Neural progenitor cell (in vitro differentiated cells): ENCODE data around the gene RALB. TPM values are rescaled to one million over a fixed set of nuclear protein-coding genes. Genes with fewer than 3 reads are reported as not detected.
"Not testable (repeated sequence)": the region's sequence is repeated elsewhere in the genome, so short reads cannot be mapped to it uniquely, and the experiment has no call there.

Source experiments
- DNase-seq: peaks from one replicate; pipeline ENCODE4 v3.0.0-alpha.2; 2016; ENCODE audit warnings: low spot score
- H2AFZ ChIP-seq: fragments of 200-600 bp; sonication (generic); replicated peaks from 2 replicates; pipeline ENCODE4 v1.6.1; 2016; ENCODE audit warnings: antibody characterized with exemption
- H3F3A ChIP-seq: fragments of 200-600 bp; sonication (generic); 2 replicates; pipeline ENCODE4 v1.6.1; 2016; ENCODE audit warnings: antibody characterized with exemption, low read depth
- H3K27ac ChIP-seq: fragments of 200-600 bp; sonication (generic); 2 replicates; pipeline ENCODE4 v1.5.1; 2016; ENCODE audit warnings: mild to moderate bottlenecking
- H3K27me3 ChIP-seq: fragments of 200-600 bp; sonication (generic); 2 replicates; pipeline ENCODE4 v1.6.1; 2016; ENCODE audit warnings: mild to moderate bottlenecking, moderate library complexity
- H3K36me3 ChIP-seq: fragments of 200-600 bp; sonication (generic); 2 replicates; pipeline ENCODE4 v1.5.1; 2016
- H3K4me1 ChIP-seq: fragments of 200-600 bp; sonication (generic); 2 replicates; pipeline ENCODE4 v1.6.1; 2016; ENCODE audit warnings: mixed run types
- H3K4me2 ChIP-seq: fragments of 200-600 bp; sonication (generic); 2 replicates; pipeline ENCODE4 v1.6.1; 2016
- H3K4me3 ChIP-seq: fragments of 200-600 bp; sonication (generic); 2 replicates; pipeline ENCODE4 v1.5.1; 2016
- H3K79me2 ChIP-seq: fragments of 200-600 bp; sonication (generic); 2 replicates; pipeline ENCODE4 v1.6.1; 2016; ENCODE audit warnings: low read depth
- H3K9ac ChIP-seq: fragments of 200-600 bp; sonication (generic); 2 replicates; pipeline ENCODE4 v1.6.1; 2016
- H3K9me3 ChIP-seq: fragments of 200-600 bp; sonication (generic); 2 replicates; pipeline ENCODE4 v1.5.1; 2016; ENCODE audit warnings: low read depth
- H4K20me1 ChIP-seq: fragments of 200-600 bp; sonication (generic); 2 replicates; pipeline ENCODE4 v1.6.1; 2016; ENCODE audit warnings: low read depth
- H3K27ac Mint-ChIP-seq: 3 replicates; pipeline ENCODE4 v1.8.0; 2021; ENCODE audit warnings: mixed read lengths
- H3K27me3 Mint-ChIP-seq: 2 replicates; pipeline ENCODE4 v1.8.0; 2022; ENCODE audit warnings: low read depth, mild to moderate bottlenecking, inconsistent platforms, moderate library complexity, mixed read lengths; ENCODE audit not compliant: insufficient read depth
- H3K36me3 Mint-ChIP-seq: 3 replicates; pipeline ENCODE4 v1.8.0; 2021; ENCODE audit warnings: mixed read lengths
- H3K4me1 Mint-ChIP-seq: 3 replicates; pipeline ENCODE4 v1.8.0; 2021; ENCODE audit warnings: mixed read lengths
- H3K4me3 Mint-ChIP-seq: 3 replicates; pipeline ENCODE4 v1.8.0; 2021; ENCODE audit warnings: mild to moderate bottlenecking, moderate library complexity, mixed read lengths
- H3K9me3 Mint-ChIP-seq: 3 replicates; pipeline ENCODE4 v1.8.0; 2020; ENCODE audit warnings: mixed read lengths
- EZH2 ChIP-seq: fragments of 200-600 bp; sonication (generic); IDR thresholded peaks from 2 replicates; pipeline ENCODE4 v1.6.1; 2017; ENCODE audit warnings: antibody characterized with exemption, mild to moderate bottlenecking, moderate library complexity
- EZH2phosphoT487 ChIP-seq: fragments of 200-600 bp; sonication (generic); IDR thresholded peaks from 2 replicates; pipeline ENCODE4 v1.6.1; 2017; ENCODE audit warnings: antibody characterized with exemption
- total RNA-seq: library from RNA; depleted of rRNA; stranded (reverse); fragments of >200 nt; gene quantifications from 2 replicates; pipeline ENCODE4 v1.2.3, GENCODE V29; 2015; ENCODE audit warnings: low replicate concordance
- TF ChIP-seq, protein P1 (sequence below): fragments of 200-600 bp; sonication (generic); IDR thresholded peaks from 2 replicates; pipeline ENCODE4 v1.5.1; 2017; ENCODE audit warnings: antibody characterized with exemption, mild to moderate bottlenecking

The RALB gene
- total RNA-seq, 1 donor from 2014 or later = 79.8 TPM

GRCh38 chr2:120231564-120231973 is 21.1 kb upstream of the RALB start:
- no peak overlapping the region for H3K4me3 Mint-ChIP-seq
- H3K4me2 ChIP-seq = no peak overlapping the region
- H3K9me3 Mint-ChIP-seq = peaks cover 2% of the 10 kb centered on the region
- H4K20me1 ChIP-seq = no peaks in the 10 kb centered on the region
- no peak overlapping the region for H3K4me3 ChIP-seq
- H3K4me1 ChIP-seq = peaks cover 6% of the 10 kb centered on the region
- H3K36me3 ChIP-seq = no peaks in the 10 kb centered on the region
- no peak overlapping the region for H3K9ac ChIP-seq
- no peak overlapping the region for H3K27ac ChIP-seq
- no peak overlapping the region for H2AFZ ChIP-seq
- no peaks in the 10 kb centered on the region for H3F3A ChIP-seq
- H3K27ac Mint-ChIP-seq = no peak overlapping the region
- peaks cover 3% of the 10 kb centered on the region for H3K4me1 Mint-ChIP-seq
- no peaks in the 10 kb centered on the region for H3K36me3 Mint-ChIP-seq
- H3K27me3 Mint-ChIP-seq = peaks cover 12% of the 10 kb centered on the region
- DNase-seq = no peak
- no peaks in the 10 kb centered on the region for H3K27me3 ChIP-seq
- TF ChIP-seq EZH2 = no peak
- TF ChIP-seq, protein P1, sequence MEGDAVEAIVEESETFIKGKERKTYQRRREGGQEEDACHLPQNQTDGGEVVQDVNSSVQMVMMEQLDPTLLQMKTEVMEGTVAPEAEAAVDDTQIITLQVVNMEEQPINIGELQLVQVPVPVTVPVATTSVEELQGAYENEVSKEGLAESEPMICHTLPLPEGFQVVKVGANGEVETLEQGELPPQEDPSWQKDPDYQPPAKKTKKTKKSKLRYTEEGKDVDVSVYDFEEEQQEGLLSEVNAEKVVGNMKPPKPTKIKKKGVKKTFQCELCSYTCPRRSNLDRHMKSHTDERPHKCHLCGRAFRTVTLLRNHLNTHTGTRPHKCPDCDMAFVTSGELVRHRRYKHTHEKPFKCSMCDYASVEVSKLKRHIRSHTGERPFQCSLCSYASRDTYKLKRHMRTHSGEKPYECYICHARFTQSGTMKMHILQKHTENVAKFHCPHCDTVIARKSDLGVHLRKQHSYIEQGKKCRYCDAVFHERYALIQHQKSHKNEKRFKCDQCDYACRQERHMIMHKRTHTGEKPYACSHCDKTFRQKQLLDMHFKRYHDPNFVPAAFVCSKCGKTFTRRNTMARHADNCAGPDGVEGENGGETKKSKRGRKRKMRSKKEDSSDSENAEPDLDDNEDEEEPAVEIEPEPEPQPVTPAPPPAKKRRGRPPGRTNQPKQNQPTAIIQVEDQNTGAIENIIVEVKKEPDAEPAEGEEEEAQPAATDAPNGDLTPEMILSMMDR = no peak
- no peak for TF ChIP-seq EZH2phosphoT487
- H3K9me3 ChIP-seq = no peaks in the 10 kb centered on the region
- H3K79me2 ChIP-seq = no peaks in the 10 kb centered on the region

- Histone ChIP-seq H3F3A (peaks cover 4% of the 10 kb centered on the region), H3K4me2 (no peak overlapping the region), H3K36me3 (no peaks in the 10 kb centered on the region), H3K4me3 (no peak overlapping the region), H3K4me1 (peaks cover 11% of the 10 kb centered on the region), H2AFZ (peak overlapping the region; percentile 46), H4K20me1 (no peaks in the 10 kb centered on the region), H3K9ac (no peak overlapping the region), H3K27ac (no peak overlapping the region), H3K9me3 (no peaks in the 10 kb centered on the region), H3K27me3 (no peaks in the 10 kb centered on the region), H3K79me2 (no peaks in the 10 kb centered on the region)
- Mint-ChIP-seq H3K4me1 (peaks cover 8% of the 10 kb centered on the region), H3K27me3 (peaks cover 12% of the 10 kb centered on the region), H3K9me3 (peaks cover 2% of the 10 kb centered on the region), H3K36me3 (no peaks in the 10 kb centered on the region), H3K27ac (no peak overlapping the region), H3K4me3 (no peak overlapping the region)
- DNase-seq = no peak
- TF ChIP-seq EZH2 = no peak
- TF ChIP-seq, protein P1 = no peak
- no peak for TF ChIP-seq EZH2phosphoT487
Measured at GRCh38 chr2:120231974-120232635, 20.5 kb upstream of the RALB start.

- peaks cover 2% of the 10 kb centered on the region for H3K9me3 Mint-ChIP-seq
- Histone ChIP-seq H4K20me1 (no peaks in the 10 kb centered on the region), H3K36me3 (no peaks in the 10 kb centered on the region), H3K4me1 (peaks cover 23% of the 10 kb centered on the region), H3K4me3 (no peak overlapping the region), H3F3A (peaks cover 16% of the 10 kb centered on the region), H3K79me2 (no peaks in the 10 kb centered on the region), H3K9ac (no peak overlapping the region), H2AFZ (no peak overlapping the region), H3K9me3 (no peaks in the 10 kb centered on the region), H3K4me2 (no peak overlapping the region), H3K27ac (no peak overlapping the region), H3K27me3 (no peaks in the 10 kb centered on the region)
- no peak for DNase-seq
- TF ChIP-seq EZH2phosphoT487 = no peak
- TF ChIP-seq, protein P1 = no peak
- TF ChIP-seq EZH2 = no peak
- H3K4me1 Mint-ChIP-seq = peaks cover 16% of the 10 kb centered on the region
- H3K27ac Mint-ChIP-seq = no peak overlapping the region
- H3K27me3 Mint-ChIP-seq = peaks cover 12% of the 10 kb centered on the region
- no peak overlapping the region for H3K4me3 Mint-ChIP-seq
- H3K36me3 Mint-ChIP-seq = no peaks in the 10 kb centered on the region
Measured at GRCh38 chr2:120233292-120233691, 19.4 kb upstream of the RALB start.

- H4K20me1 ChIP-seq, H3K79me2 ChIP-seq, H3K9me3 Mint-ChIP-seq, H3K9me3 ChIP-seq, H3K9ac ChIP-seq, H3K4me3 ChIP-seq, H3K4me2 ChIP-seq, H3K4me3 Mint-ChIP-seq, H3K36me3 Mint-ChIP-seq, H3K27ac ChIP-seq, H3K27me3 ChIP-seq, DNase-seq, H3K36me3 ChIP-seq, H3K27ac Mint-ChIP-seq, H2AFZ ChIP-seq, H3K27me3 Mint-ChIP-seq: not testable (repeated sequence)
- Histone ChIP-seq H3F3A (peaks cover 35% of the 10 kb centered on the region), H3K4me1 (peaks cover 39% of the 10 kb centered on the region)
- H3K4me1 Mint-ChIP-seq = peaks cover 27% of the 10 kb centered on the region
Measured at GRCh38 chr2:120235158-120235557, 17.5 kb upstream of the RALB start.
